Suprapubic skin (tissue), 3 donors: ENCODE measurements around the gene TBC1D22A.

Source experiments
- CTCF ChIP-seq, 2 donors: fragments of 200-600 bp in 1 of 2; fragments of 450-650 bp in 1 of 2; sonication (generic) in 1 of 2; IDR thresholded peaks; one replicate each; pipeline ENCODE4 v1.5.1; 2016 to 2019; ENCODE audit warnings: antibody characterized with exemption in 2 of 2, mild to moderate bottlenecking in 1 of 2, moderate library complexity in 1 of 2
- EP300 ChIP-seq: sonication (generic); formaldehyde crosslinking; IDR thresholded peaks from one replicate; pipeline ENCODE4 v1.6.1; 2017; ENCODE audit warnings: antibody characterized with exemption

- TF ChIP-seq CTCF (IDR thresholded peaks at IDR 0.05): no peak
- TF ChIP-seq EP300: no peak
These were observed 261.4 kb downstream of the TBC1D22A start for GRCh38 chr22:47023871-47024270.
